GM21367 (cell line): ENCODE data around the gene DUSP18.
A peak's percentile ranks its signal among the peaks of the same experiment; 100 is the strongest.
"Not testable (repeated sequence)": the region's sequence is repeated elsewhere in the genome, so short reads cannot be mapped to it uniquely, and the experiment has no call there.

Experiments used
- ATAC-seq: cut with Tn5 transposase; IDR thresholded peaks from one replicate; pipeline ENCODE4 v1.9.1; 2021; ENCODE audit not compliant: unreplicated experiment

DUSP18 gene

DNA sequence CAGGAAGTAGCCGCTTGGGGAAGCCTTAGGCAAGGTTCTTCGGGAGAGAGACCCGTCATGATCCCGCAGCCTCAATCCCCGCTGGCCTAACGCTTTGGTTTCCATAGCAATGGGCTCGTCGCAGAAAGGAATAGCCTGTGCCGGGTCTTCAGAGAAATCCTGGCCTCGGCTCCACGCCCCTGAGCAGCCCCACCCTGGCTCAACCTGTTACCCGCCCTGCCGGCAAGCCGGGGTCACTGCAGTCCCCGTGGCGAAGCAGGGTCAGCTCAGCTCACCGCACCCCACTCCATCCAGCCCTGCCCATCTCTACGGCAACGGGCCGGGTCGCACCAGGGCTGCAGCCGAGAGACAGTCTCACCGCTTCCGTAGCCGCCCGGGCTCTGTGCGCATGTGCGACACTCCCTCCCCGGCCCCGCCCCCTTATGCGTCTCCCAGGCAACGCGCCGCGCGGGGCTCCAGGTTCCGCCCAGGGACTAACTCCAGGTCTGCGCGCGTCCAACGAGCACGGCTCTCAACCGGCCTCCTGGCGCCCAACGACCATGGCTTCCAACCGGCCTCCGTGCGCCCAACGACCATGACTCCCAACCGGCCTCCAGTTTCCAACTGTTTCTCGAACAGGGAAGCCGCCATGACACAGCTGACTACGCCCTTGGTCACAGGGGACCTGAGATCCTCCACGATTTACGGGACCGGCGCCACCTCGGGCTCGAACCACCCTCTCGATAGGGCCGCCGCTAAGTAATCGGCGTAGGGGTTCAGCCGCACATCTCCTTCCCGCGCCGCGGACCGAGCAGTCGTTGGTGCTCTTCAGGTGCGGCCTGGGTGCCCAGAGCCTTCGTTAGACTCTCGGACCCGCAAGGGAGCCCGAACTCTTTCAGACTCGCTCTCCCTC is at the start of gene DUSP18:
Gene DUSP18, minus strand, starts transcription at position 382 of the 892 bp plus-strand sequence. CDS start 3,872 bp downstream, outside the sequence.
- ATAC-seq: peak; percentile 84

- no peak for ATAC-seq
Measured at GRCh38 chr22:30714062-30714461, 46.4 kb upstream of the DUSP18 start.

DNA sequence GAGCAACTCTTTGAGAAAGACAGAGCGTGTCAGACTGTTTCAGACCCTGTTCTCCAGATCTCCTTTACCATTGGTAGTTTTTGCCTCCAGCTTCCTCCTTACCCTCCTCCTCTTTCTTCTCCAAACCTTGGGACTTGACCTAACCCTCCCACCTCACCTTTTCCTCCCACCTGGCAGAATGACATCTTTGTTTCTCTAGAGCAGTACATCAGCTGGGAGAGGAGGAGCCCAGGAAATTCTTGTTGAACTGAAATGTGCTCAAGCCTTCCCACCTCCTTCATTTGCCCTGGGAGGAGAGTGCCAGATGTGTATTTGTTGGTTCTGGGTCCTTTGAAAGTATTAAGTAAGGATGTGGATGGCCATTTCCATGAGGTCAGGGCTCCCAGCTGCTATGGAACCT is 44.4 kb upstream of the DUSP18 start:
- no peak for ATAC-seq

- not testable (repeated sequence) for ATAC-seq
Measured at GRCh38 chr22:30709980-30710379, 42.3 kb upstream of the DUSP18 start.

DNA sequence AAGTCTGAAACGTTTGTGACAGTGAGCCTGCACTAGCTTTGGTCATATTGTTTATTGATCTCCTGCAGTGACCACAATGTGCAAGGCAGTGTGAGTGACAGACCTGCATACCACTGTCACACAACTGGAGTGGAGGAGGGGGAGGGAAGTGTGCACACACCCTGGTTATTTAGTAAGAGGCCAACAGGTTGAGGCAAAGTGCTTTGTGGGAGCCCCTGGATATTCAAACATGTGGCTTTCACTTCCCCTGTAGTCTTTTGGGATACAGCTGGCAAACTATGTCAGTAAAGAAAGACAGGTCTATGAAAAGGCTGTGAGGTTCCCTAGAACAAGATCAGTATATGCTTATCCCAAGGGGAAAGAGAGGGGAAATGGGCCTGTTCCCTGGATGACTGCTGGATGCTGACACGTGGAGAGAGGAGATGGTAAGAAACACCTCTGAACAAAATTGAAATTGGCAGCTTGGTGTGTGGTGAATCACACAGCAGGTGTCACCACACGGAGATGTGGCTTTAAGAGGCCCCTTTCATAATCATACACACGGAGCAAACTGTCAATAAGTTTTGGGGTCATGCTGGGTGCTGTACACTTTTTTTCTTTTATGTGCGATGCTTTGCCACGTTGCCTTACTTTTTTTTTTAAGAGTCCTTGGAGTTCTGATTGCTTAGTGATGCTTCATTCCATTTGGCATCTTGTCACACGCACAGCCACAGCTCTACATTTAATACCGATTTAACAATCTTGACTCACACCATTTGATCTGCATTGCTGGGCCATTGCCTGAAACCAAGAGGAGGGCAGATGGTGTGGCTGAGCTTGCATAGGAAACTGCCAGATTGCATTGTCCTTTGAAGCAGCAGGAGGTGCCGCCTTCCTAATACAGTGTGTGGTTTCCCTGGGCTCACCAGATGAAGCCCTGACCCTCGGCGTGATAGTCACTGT is 38.3 kb upstream of the DUSP18 start:
- ATAC-seq: peak; percentile 41

- no peak for ATAC-seq
Measured at GRCh38 chr22:30704978-30705377, 37.3 kb upstream of the DUSP18 start.

DNA sequence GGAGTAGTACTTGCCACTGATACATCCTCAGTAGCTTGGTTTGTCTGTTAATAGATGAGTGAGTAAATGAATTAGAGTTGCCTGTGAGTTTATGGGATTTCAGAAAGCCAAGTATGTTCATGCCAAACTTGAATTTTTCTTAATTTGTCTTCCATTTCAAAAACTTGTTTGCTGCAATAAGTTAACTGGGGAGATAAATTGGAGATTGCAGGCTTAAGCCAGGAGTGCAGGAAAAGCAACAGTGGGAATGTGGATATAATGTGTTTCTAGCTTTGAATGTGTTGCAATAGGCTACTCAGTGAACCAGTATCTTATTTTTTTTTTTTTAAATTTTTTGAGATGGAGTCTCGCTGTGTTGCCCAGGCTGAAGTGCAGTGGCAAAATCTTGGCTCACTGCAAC is 35.2 kb upstream of the DUSP18 start:
- no peak for ATAC-seq

DNA sequence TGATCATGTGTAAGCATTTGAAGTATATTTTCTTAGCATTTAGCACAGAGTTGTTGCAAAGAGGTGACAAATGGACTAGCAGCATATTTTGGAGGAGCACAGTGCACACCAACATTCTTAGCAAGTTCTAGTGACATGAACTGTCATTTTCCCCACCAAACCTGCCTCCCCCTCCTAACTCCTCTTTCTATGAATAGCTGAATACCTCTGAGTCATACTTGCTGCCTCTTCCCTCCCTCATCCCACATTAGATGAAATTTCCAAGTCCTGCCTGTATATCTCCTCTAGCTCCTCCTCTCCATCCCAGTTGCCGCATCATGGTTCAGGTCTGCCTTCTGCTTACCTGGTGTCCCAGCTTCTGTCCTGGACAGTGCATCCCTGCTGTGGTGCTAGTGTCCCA is 34.2 kb upstream of the DUSP18 start:
- ATAC-seq: no peak

- ATAC-seq: no peak
Measured at GRCh38 chr22:30697975-30698374, 30.3 kb upstream of the DUSP18 start.

DNA sequence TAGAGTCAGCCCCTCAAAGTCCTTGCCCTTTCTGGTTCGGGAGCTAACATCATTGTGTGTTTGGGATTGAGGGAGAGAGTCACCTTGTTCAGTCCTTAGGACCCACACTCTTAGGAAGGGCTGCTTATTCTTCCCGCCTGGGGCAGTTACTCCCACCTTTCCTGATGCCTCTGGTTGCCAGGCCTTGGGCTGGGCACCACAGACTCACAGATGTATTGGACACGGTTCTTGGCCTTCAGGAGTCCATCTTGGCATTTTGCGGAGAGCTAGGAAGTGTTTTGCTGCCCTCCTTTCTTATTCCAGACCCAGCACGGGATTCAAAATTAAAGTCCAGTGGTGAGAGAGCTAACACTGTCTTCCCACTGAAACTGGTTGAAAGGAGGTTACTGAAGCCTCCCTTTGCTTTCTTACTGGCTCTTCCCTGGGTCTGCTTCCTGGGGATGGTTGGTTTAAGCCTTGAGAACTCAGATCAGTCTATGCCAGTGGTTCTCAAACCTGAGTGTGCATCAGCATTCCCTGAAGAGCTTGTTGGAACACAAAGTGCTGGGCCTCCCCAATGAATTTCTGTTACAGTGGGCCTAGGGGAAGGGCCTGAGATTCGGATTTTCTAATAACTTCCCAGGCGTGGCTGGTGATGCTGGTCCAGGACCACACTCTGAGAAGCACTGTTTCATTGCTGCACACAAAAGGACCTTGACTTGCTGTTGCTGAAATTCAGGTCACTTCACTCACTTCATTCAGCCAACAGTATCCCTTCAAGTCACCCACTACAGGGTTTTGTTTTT is 28.4 kb upstream of the DUSP18 start:
- no peak for ATAC-seq

DNA sequence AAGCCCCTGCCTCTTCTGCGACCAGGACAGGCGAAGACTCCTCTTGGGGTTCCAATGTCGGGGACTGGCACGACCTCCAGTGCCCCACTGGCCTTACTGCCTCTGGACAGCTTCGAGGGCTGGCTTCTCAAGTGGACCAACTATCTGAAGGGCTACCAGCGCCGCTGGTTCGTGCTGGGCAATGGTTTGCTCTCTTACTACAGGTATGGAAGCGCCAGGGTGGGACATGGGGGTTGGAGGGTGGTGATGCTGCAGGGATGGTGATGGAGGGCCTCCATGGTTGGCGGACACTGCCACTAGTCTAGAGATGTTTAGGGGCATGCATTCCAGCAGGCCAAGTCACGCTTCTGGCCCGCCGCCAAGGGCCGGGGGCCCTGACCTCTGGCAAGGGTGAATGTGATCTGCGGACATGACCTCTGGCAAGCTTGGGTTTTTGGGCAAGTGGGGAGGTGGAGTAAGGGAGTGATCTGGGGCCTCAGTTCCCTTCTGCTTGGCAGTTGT is 27.7 kb upstream of the DUSP18 start:
- ATAC-seq: no peak

DNA sequence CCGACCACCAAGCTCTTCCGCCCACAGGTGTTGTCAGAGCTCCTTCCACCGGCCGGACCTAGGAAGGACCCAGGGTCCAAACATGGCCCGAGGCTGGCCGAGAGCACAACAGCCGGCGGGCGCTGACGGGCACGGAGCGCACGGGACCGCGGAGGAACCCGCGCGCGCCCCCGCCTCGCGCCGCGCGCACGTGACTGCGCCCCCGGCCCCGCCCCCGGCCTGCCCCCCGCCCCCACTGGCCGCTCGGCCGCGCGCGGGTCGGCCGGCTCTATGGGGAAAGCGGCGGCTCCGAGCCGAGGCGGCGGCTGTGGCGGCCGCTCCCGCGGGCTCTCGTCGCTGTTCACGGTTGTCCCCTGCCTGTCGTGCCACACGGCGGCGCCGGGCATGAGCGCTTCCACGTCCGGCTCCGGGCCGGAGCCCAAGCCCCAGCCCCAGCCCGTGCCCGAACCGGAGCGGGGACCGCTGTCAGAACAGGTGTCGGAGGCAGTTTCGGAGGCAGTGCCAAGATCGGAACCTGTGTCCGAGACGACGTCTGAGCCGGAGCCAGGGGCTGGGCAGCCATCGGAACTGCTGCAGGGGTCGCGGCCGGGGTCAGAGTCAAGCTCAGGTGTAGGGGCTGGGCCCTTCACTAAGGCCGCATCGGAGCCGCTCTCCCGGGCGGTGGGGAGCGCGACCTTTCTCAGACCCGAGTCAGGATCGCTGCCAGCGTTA is 27.1 kb upstream of the DUSP18 start, which contains the start of gene OSBP2:
Gene OSBP2, plus strand, starts transcription at position 235 of the 711 bp plus-strand sequence. Its CDS starts 36 bp downstream, at position 271.
- ATAC-seq: no peak

DNA sequence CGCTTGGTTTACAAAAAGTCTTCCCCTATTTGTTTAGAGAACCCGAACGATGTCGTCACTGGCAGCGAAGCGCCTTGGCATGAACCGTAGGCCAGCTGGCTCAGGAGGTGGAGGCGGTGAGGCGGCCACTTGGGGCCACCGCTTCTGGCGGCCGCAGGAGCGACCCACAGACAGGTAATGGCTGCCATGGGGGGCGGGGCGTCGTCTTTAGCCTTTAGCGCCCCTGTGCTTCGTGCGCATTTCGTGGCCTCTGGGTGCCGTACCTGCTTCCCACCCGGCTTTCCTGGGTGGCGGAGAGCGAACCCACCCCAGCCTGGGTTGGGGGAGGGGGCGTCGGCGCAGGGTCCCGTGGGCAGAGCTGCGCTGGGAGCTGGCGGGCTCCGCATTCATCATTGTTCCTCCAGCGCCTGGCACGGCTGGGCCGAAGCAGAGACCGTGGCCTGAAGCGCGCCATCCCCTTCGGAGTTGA is 26.5 kb upstream of the DUSP18 start:
- no peak for ATAC-seq

- ATAC-seq: no peak
Measured at GRCh38 chr22:30691204-30691603, 23.5 kb upstream of the DUSP18 start.

DNA sequence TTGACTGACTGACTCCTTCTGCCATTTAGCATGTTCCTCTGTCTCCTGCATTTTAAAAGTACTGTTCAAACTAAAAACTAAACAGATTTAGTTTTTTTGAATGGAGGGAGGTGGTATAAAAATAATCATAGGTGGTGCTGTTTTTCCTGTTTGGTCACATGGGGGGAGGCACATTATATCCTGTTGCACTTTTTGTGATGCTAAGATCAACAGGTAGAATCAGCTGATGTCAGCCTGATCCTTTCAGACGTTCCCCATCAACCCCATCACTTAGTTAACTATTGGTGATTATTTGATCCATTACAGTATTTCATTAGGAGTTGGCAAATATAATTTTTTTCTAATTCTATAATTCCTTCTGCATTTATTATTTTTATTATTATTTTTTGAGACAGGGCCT is 21.9 kb upstream of the DUSP18 start:
- no peak for ATAC-seq

- no peak for ATAC-seq
Measured at GRCh38 chr22:30687358-30687757, 19.7 kb upstream of the DUSP18 start.

GRCh38 chr22:30685178-30685577 is 17.5 kb upstream of the DUSP18 start:
- no peak for ATAC-seq

GRCh38 chr22:30681831-30682230 is 14.2 kb upstream of the DUSP18 start:
- no peak for ATAC-seq

- no peak for ATAC-seq
Measured at GRCh38 chr22:30680991-30681770, 13.5 kb upstream of the DUSP18 start.
